ENCODE measurements around the gene HAS3. TPM values are rescaled to one million over a fixed set of nuclear protein-coding genes. Genes with fewer than 3 reads are reported as not detected.

The HAS3 gene
- polyA plus RNA-seq, 3 donors: 0.67 to 1.1 (median 0.79) TPM

DNA sequence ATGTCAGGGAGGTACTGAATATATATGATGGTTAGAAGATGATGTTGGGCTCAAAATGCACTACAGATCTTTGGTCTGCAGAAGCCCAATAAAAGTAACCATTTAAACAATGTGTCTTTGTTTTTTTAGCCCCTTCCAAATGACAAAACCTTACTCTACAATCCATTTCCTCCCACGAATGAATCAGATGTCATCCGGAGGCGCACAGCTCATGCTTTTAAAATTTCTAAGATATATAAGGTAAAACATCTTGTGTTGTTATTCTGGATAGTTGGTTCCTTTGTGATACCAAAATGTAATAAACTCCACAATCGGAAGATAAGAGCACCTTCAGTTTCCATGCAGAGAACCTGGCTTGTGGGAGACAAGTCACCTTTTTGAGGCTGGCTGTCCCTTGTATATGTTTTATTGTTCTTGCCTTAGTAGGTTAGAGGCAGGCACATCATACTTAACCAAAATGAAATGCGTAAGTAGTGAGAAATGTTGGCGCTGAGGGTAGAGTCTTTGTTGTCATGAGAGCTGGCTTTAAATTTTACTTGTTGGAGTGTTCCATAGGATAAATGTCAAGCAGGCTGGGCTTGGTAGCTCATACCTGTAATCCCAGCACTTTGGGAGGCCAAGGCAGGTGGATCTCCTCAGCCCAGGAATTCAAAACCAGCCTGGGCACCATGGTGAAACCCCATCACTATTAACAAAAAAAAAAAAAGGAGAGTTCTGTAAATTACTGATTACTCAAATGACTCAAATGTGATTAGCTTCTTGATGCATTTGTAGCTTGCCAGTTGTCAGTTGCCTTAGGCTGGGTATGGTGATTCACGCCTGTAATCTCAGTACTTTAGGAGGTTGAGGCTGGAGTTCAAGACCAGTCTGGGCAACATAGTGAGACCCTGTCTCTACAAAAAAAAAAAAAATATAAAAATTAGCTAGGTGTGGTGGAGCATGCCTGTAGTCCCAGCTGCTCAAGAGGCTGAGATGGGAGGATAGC lies 61.8 kb downstream of the HAS3 start:
- 86 to 89% (median 87%) methylated on average over 7 of the region's 7 CpGs for WGBS, 3 donors

More for the DNA sequence above, 61.8 kb downstream of the HAS3 start:
- no peak overlapping the region for H3K27ac ChIP-seq (ENCODE audit: low read depth, low read length)

Other genes with a start within 250 kb of the HAS3 start
- 10 to 100 TPM; 39.2 to 50.9 (median 42.2) TPM for gene CHTF8, start 26.9 kb downstream of the HAS3 start, polyA plus RNA-seq
- gene UTP4, start 27.0 kb downstream of the HAS3 start, polyA plus RNA-seq: 10 to 100 TPM; 17.6 to 50.2 (median 20.9) TPM
- 10 to 100 TPM in 1 of 3 donors, 1 to 10 TPM in 2; 3.3 to 20.9 (median 8.9) TPM for gene SNTB2, start 81.5 kb downstream of the HAS3 start, polyA plus RNA-seq
- gene VPS4A, start 205.7 kb downstream of the HAS3 start, polyA plus RNA-seq: 10 to 100 TPM; 27.0 to 42.6 (median 27.6) TPM
- gene PDF, start 224.9 kb downstream of the HAS3 start, polyA plus RNA-seq: 10 to 100 TPM in 1 of 3 donors, 1 to 10 TPM in 2; 4.9 to 14.8 (median 6.5) TPM
- gene COG8, start 233.9 kb downstream of the HAS3 start, polyA plus RNA-seq: 10 to 100 TPM; 10.8 to 16.9 (median 16.2) TPM
- gene NIP7, start 234.1 kb downstream of the HAS3 start, polyA plus RNA-seq: 10 to 100 TPM in 2 of 3 donors, 1 to 10 TPM in 1; 6.1 to 28.2 (median 18.4) TPM
- gene TMED6, start 246.1 kb downstream of the HAS3 start, polyA plus RNA-seq: 100 to 1,000 TPM in 1 of 3 donors, under 1 TPM in 1, not detected in 1; 0.76 to 104 TPM